GM21381 (cell line): ENCODE results near the gene HSPA4L.
A peak's percentile ranks its signal among the peaks of the same experiment; 100 is the strongest.

Experiments
- ATAC-seq: cut with Tn5 transposase; IDR thresholded peaks from one replicate; pipeline ENCODE4 v1.9.1; 2021; ENCODE audit warnings: mild to moderate bottlenecking, moderate library complexity; ENCODE audit not compliant: unreplicated experiment

Gene HSPA4L

DNA sequence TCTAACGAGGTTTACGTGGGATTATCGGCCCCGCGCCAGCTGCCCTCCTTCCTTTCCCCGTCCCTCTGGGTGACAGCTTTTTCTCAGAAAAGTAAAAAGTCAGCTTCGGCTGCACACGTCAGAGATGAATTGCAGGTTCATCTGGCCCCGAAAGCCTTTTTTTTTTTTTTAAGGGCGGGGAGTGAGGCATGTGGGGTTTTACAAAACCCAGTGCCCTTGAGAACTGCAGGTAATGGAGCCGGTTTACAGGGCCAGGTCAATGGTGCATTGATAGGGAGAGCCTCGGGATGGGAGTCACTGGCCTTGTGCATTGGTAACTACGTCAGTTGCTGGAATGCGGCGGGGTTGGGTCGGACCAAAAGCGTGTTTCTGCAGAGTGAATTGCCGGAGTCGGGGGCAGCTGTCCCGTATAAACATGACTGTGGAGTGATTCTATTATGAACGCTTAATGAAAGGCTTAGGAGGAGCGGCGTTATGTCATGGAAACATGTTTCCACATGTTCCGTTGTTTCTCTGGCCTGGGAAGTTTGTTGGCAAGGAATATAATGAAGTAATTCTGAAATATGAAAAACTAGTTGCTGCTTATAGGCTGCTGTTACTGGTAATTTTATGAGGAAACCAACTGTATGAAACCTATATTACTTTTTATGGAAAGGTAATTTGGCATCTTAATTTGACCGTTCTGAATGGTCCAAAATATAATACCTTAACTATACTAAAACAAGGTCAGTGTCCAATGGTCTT is 1.1 kb downstream of the HSPA4L start:
- ATAC-seq, result peak; percentile 4

DNA sequence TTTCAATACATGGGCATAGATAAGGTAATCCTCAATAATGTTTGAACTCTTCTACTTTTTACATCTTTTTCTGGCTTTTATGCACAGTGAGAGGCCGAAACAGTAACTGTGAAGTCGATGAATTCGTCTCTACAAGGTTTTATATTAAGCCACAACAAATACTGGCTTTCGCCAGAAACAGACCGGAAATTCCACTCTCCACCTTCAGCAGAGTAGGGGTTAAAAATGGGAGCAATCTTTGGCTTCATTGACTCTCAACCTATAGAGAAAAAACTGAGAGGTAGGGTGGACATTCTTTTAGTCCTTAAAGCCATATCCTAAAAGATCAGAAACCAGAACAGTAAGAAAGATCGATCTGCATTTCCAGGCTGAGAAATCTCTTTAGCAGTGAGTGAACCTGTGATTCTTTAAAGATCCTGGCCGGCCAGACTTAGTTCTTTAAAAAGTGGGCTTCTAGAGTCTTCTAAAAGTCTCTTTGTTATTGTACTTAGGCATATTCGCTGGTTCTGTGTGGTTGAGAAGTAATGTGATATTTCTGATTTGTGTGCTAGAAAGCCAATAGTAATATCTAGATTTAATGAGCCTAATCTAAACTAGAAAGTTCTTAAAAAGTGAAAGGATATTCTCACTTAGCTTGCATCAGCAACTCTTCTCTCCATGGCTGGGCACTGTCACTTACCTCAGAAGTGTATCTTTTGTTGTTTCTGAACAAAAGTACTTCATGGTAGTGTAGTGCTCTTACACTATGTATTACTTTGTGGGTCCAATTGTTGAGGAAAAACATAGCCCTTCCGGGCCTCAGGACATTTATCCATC is 2.0 kb downstream of the HSPA4L start:
- no peak for ATAC-seq

DNA sequence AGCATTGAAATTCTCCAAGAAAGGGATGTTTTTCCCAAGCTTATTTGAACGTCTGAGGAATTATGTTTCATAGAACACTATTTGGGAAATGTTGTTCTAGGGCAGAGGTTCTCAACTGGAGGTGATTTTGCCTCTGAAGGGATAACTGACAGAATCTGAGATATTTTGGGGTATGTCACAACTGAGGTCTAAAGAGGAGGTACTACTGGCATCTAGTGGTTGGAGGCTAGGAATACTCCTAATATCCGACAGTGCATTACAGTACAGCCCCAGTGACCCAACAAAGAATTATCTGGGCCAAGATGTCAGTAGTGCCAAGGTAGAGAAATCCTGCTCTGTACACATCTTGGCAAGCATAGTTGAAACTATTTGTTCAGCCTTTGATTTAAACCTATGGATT is 6.4 kb downstream of the HSPA4L start:
- ATAC-seq, result peak; percentile 40

DNA sequence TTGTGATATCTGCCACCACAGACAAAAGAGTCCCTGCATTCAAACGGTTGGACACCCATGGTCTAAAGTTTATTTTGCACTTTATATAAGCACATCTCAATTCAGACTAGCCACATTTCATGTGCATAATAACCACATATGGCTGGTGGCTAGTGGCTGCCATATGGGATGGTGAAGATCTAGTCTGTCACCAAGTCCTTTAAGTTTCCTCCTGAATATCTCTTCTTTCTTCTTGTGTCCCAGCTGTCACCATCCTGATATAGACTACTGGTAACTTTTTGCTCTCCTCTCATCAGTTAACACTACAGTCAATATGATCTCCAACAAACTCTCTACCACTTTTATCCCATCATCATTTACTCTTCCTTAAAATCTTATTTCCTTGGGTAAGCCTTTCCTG is 9.3 kb downstream of the HSPA4L start:
- ATAC-seq, result no peak

DNA sequence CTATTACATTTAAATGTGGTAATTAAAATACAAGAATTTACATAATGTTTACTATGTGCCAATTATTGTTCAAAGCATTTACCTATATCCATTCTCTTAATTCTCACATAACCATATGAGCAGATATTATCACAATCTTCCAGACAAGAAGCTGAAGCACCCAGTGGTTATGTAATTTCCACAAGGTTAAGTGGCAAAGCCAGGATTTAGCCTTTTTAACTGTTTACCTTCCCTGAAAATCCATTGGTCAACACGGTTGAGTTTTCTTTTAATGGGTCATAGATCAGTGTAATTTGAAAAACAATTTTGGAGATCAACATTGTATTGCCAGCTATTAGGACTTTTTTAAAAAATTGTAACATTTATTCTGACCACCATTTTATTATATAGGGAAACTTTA is 11.4 kb downstream of the HSPA4L start:
- ATAC-seq, result no peak

DNA sequence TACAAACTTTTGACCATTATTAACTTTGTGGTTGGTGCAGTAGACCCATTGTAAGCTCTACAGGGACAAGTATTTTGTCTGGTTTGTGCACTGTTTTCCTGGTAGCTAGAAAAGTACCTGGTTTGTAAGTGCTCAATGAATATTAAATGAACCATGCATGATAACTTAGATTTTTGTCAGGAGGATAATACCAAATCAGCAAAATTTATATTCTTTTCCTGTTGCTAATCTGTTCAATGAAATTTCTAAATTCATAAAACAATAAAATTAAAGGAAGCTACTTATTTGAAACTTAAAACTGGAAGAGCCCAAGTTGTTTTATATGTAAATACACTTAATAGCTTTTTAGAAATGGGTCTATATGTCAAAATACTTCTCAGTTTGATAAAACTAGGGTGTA is 17.6 kb downstream of the HSPA4L start:
- no peak for ATAC-seq

DNA sequence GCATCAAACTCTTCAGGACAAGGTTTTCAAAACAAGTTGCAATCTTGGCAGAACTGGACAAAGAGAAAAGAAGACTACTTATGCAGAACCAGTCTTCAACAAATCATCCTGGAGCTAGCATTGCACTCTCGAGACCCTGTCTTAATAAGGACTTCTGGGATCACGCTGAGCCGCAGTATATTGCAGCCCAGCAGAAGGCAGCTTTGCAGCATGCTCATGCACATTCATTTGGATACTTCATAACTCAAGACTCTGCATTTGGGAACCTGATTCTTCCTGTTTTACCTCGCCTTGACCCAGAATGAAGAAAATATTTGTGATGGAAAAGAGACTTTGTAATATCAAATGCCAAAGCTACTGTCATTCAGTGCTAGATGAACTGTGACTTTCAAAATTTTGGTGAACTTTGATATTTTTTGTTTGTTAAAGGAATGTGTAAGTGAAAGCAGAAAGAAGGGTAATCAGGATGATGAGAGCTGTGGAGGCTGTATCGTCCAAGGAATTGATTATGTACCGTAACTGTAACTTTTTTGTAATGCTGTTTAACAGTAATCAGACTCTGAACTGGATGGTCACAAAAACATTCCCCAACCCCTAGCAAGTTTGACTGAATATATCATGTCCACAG is 27.2 kb downstream of the HSPA4L start:
- no peak for ATAC-seq

DNA sequence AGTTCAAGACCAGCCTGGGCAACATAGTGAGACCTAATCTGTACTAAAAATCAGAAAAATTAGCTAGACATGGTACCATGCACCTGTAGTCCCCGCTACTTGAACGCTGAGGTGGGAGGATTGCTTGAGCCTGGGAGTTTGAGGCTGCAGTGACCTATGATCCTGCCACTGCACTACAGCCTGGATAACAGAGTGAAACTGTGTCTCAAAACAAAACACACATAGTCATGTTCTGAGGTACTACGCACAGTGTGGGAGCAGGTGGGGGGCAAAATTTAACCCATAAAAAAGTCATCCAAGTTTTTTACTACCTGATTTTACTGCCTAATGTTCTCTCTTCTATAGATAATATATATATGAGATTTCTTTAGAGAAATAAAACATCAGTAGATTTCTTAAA is 28.4 kb downstream of the HSPA4L start:
- ATAC-seq, result no peak

DNA sequence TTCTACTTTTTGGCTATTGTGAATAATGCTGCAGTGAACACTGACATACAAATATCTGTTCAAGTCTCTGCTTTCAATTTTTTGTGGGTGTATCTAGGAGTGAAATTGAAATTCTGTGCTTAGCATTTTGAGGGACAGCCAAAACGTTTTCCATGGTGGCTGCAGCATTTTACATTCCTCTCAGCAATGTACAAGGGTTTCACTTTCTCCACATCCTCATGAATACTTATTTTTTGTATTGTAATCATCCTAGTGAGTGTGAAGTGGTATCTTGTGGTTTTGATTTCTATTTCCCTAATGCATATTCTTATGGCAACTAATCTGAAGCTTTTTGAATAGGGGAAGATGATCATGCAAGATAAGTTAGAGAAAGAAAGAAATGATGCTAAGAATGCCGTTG is 40.3 kb downstream of the HSPA4L start:
- ATAC-seq, result no peak

DNA sequence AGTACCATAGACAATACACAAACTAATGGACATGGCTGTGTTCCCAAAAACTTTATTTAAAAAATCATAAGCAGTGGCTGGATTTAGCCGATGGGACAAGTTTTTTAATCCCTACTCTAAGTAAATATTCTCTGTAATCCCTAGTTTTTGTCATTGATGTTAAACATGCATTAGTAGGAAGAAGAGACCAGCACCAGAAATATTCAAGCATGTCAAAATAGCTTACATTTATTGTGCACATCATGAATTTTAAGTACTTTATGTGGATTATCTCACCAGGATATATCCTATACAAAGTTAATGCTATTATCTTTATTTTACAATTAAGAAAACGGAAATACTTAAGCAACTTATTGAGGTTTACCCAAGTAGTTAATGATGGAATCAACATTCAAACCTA is 46.0 kb downstream of the HSPA4L start:
- no peak for ATAC-seq

DNA sequence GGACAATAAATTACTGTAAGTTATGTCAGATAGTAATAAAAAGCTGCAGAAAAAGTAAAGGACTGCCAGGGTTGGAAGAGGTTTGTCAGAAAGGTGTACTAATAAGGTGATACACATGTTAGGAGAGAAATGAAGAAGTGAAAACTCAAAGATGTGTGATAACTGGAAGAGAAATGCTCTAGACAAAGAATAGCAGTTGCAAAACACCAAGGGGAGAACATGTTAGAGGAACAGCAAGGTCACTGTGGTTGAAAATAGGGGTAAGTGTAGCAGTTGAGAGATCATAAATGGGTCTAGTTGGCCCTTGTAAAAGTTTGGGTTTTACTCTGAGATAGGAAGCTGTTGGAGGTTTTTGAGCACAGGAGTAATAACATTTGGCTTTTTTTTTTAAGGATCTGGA is 46.9 kb downstream of the HSPA4L start:
- peak; percentile 92 for ATAC-seq

DNA sequence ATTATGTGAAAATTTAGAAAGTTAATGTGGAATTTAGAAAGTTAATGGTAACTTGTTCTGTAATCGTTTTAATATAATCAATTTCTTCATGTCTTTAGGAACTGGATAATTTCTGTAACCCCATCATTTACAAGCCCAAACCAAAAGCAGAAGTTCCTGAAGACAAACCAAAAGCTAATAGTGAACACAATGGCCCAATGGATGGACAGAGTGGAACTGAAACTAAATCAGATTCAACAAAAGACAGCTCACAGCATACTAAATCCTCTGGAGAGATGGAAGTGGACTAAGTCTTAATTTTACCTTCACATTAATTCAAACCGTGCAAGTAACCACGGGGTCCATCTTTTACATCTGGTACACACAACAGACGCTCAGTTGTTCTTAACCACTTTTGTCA is 50.5 kb downstream of the HSPA4L start:
- ATAC-seq, result peak; percentile 51

DNA sequence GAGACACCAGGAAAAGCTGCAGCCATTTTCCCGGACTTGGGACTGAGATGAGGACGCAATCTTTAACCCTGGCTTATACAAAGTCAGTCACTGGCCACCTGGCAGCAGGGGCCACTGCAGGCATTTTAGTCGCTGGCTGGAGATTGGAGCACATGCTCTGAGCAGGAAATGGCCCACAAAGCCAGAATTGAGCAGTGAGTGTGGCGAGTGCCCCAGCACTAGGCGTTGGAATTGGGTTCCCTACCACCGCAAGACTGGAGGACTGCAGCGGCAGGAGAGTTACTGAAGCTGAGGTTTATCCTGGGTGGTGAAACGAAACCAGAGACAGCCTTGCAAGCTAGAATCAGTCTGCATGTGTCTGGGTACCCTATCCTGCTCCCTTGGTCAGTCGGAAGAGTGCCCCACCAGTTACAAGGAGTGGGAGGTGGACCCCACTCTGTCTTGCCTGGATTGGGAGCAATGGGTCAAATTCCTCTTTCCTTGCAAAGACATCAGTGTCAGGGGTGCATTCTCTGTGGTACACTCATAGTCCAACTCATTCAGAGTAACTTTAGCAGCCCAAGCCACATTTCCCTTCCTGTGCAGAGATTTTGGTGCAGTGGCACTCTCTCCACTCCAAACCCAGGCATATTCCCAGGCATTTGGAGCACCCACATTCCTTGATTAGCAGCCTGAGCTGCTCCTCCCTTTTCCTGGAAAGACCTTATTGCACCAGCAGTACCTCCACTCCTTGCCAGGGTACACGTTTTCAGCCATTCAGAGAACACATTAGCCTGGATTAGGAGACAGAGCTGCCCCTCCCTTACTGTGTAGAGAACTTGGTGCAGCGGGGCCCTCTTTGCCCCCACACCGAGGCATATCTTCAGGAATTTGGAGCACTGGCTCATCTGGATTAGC is 61.8 kb downstream of the HSPA4L start:
- no peak for ATAC-seq

DNA sequence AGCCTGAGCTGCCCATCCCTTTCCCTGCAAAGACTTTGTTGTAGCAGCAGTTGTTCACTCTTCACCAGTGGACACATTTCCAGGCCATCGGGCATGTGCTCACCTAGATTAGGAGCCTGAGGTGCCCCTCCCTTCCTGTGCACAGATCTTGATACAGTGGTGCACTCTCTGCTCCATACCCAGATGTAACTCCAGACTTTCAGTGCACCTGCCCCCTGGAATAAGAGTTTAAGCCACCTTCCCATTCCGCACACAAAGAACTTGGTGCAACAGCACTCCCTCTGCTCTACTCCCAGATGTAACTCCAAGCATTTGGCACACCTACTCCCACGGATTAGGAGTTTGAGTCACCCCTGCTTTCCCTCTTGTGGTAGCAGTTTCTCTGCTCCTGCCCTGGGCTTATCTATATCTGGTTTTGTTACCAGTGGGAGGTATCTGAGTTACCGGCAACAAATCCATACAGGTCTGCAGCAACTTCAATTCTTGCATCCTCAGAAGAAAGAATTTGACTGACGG is 62.5 kb downstream of the HSPA4L start:
- ATAC-seq, result no peak

DNA sequence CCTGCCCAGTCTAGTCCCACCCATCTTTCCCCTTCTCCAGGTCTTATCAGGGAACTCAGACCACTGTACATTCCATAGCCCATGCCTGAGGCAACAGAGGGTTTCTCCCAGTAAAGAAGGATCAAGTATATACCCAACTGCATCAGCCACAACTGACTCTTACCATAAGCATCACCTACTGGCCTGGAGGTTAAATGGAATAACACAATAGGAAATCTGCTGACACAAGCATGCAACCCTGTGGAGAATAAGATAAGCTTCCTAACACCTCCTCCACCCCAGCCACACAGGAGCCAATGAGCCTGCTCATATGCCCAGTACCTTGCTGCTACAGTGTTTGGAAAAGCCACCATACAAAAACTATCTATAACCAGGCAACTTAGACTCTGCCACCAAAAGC is 63.9 kb downstream of the HSPA4L start:
- ATAC-seq, result no peak

DNA sequence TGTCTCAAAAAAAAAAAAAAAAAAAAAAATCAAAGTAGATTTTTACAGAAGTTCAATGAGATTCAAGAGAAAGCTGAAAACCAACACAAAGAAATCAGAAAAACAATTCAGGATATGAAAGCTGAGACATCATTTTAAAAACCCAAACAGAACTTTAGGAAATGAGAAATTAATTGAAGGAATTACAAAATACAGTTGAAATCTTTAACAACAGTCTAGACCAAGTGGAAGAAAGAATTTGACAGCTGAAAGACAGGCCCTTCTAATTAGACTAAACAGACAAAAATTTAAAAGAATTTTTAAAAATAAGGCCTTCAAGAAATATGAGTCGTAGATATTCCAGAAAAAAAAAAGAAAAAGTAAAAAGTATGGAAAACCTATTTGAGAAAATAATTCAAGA is 64.6 kb downstream of the HSPA4L start:
- no peak for ATAC-seq

DNA sequence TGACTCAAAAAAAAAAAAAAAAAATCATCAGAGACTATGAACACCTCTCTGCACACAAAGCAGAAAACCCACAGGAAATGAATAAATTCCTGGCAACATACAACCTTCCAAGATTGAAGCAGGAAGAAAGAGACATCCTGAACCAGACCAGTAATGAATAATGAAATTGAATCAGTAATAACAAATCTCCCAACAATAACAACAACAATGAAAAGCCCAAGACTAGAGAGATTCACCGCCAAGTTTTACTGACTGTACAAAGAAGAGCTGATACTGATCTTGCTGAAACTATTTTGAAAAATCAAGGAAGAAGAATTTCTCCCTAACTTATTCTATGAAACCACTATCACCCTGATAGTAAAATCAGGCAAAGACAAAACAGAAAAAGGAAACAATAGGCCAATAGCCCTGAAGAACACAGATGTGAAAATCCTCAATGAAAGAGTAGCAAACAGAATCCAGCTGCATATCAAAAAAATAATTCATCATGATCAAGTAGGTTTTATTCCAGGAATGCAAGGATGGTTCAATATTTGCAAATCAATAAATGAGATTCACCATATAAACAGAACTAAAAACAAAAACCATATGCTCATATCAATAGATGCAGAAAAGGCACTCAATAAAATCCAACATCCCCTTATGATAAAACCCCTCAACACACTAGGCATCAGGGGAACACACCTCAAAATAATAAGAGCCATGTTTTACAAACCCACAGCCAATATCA is 67.5 kb downstream of the HSPA4L start:
- ATAC-seq, result no peak

DNA sequence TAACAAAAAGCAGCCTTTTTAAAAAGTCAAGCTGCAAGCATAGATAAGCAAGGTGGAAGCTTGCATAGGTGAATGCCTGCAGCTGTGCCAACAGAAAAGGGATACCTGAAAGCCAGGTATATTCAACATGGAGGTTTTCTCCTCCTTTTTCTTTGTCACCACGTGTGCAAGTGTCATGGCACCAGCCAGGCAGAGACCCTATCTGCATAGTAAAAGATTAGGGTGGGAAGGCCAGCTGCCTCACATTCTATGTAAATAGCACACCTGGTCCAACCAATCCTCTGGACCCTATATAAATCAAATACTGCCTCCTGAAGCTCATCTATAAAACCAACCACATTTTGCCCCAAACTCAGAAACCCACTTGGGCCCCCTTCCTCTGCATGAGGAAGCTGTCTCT is 70.5 kb downstream of the HSPA4L start:
- ATAC-seq, result no peak

DNA sequence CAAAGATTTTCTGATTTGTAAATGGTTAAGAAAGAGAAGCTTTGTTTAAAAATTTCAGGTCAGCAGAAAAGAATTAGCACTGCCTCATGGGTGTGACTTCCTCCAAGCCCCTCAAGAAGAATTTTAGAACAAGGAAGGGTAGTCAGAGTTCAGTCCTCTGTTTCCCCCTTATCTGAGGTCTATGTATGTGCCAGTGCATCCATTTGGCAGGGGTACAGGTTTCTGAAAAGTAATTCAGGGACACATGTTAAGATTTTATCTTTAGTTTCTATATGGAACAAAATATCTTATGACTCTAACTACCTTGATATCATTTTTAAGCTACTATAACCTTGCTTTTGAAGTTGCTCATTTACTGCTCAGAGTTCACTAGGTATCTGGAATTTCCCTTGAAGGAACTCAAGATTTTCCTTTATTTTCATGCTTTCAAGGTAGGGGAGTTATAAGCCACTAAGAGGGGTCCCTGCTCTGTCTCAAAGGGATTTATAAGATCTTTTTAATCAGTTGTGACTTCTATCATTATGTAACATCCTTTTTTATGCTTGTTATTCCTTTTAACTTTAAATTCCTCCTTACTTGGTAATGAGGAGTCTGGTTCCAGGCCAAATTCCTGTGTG is 74.2 kb downstream of the HSPA4L start:
- no peak for ATAC-seq
